Keratinocyte (primary cell): ENCODE measurements around the gene ATP8A2. TPM values are rescaled to one million over a fixed set of nuclear protein-coding genes. Genes with fewer than 3 reads are reported as not detected.

Source experiments
- DNase-seq: peaks from one replicate; pipeline ENCODE4 v3.0.0-alpha.2; 2011; ENCODE audit warnings: low read depth, missing footprints, low spot score
- FAIRE-seq: peaks from 2 replicates; lab custom pipeline; 2011; peaks lifted over from hg19 to GRCh38; lab: Jason Lieb, UNC
- H2AFZ ChIP-seq: 2 replicates; pipeline ENCODE4 v1.6.0; 2012; ENCODE audit warnings: low read length, control low read depth, inconsistent platforms; ENCODE audit not compliant: control insufficient read depth
- H3K27ac ChIP-seq: 2 replicates; pipeline ENCODE4 v1.5.1; 2011; ENCODE audit warnings: low read length; ENCODE audit not compliant: control insufficient read depth, insufficient read depth
- H3K27me3 ChIP-seq: 3 replicates; pipeline ENCODE4 v1.6.0; 2011; ENCODE audit warnings: low read length; ENCODE audit not compliant: control insufficient read depth, insufficient read depth; ENCODE audit errors: extremely low read depth
- H3K36me3 ChIP-seq, 2 experiments: 2 replicates in 1 of 2; 3 replicates in 1 of 2; pipeline ENCODE4 v1.5.1; 2011; ENCODE audit warnings: low read length in 2 of 2, mild to moderate bottlenecking in 1 of 2; ENCODE audit not compliant: control insufficient read depth in 2 of 2, insufficient read depth in 2 of 2; ENCODE audit errors: extremely low read depth in 1 of 2
- H3K4me1 ChIP-seq: 3 replicates; pipeline ENCODE4 v1.5.1; 2011; ENCODE audit warnings: low read length; ENCODE audit not compliant: control insufficient read depth, insufficient read depth; ENCODE audit errors: extremely low read depth
- H3K4me2 ChIP-seq: 3 replicates; pipeline ENCODE4 v1.6.0; 2011; ENCODE audit warnings: low read depth, low read length; ENCODE audit not compliant: control insufficient read depth, insufficient read depth; ENCODE audit errors: extremely low read depth
- H3K4me3 ChIP-seq, 3 experiments: fragments of 200-600 bp in 1 of 3; sonication (generic) in 1 of 3; 2 replicates in 2 of 3; 3 replicates in 1 of 3; pipeline ENCODE4 v1.5.1; 2011 to 2016; ENCODE audit warnings: low read length in 3 of 3, mild to moderate bottlenecking in 3 of 3, control low read depth in 2 of 3, inconsistent platforms in 1 of 3, low read depth in 1 of 3, mixed read lengths in 1 of 3, mixed run types in 1 of 3, moderate library complexity in 1 of 3; ENCODE audit not compliant: control insufficient read depth in 2 of 3, insufficient read depth in 2 of 3; ENCODE audit errors: extremely low read depth in 1 of 3
- H3K79me2 ChIP-seq: 2 replicates; pipeline ENCODE4 v1.6.0; 2012; ENCODE audit warnings: low read length; ENCODE audit not compliant: control insufficient read depth, insufficient read depth
- H3K9ac ChIP-seq: 3 replicates; pipeline ENCODE4 v1.6.0; 2011; ENCODE audit warnings: low read length; ENCODE audit not compliant: control insufficient read depth, insufficient read depth; ENCODE audit errors: extremely low read depth
- H3K9me1 ChIP-seq: 3 replicates; pipeline ENCODE4 v1.6.0; 2011; ENCODE audit warnings: low read length; ENCODE audit not compliant: control insufficient read depth, insufficient read depth; ENCODE audit errors: extremely low read depth
- H3K9me3 ChIP-seq: 2 replicates; pipeline ENCODE4 v1.5.1; 2012; ENCODE audit warnings: low read depth, low read length; ENCODE audit not compliant: control insufficient read depth
- H4K20me1 ChIP-seq: 3 replicates; pipeline ENCODE4 v1.6.0; 2011; ENCODE audit warnings: low read length; ENCODE audit not compliant: control insufficient read depth, insufficient read depth; ENCODE audit errors: extremely low read depth
- EZH2 ChIP-seq: IDR thresholded peaks from one replicate; pipeline ENCODE4 v1.6.1; 2012; ENCODE audit warnings: inconsistent platforms, mild to moderate bottlenecking, low read length, moderate library complexity
- dilution Hi-C: fragments of 300-500 bp; cut with MboI; formaldehyde crosslinking; loops from one replicate; pipeline ENCODE4 v1.7.0; 2020; ENCODE audit warnings: low sequenced_read_pairs; ENCODE audit not compliant: extremely low pct_ligation_motif_present
- polyA plus RNA-seq, 5 experiments: library from polyadenylated mRNA; depleted of rRNA in 3 of 5; stranded (reverse) in 3 of 5; stranded (forward) in 1 of 5; unstranded in 1 of 5; fragments of >200 nt; gene quantifications; 1 replicate in 1 of 5; 2 replicates in 3 of 5; 3 replicates in 1 of 5; pipeline versions ENCODE4 v1.2.1 to v1.2.3, GENCODE V29; 2011 to 2012; ENCODE audit warnings: missing spikeins in 2 of 5, low read depth in 1 of 5, low replicate concordance in 1 of 5
- TF ChIP-seq, protein P1 (sequence below), 3 experiments: IDR thresholded peaks in 1 of 3; conservative IDR thresholded peaks in 1 of 3; optimal IDR thresholded peaks in 1 of 3; 2 replicates in 2 of 3; 3 replicates in 1 of 3; pipeline versions ENCODE3 to v1.5.1; 2011; ENCODE audit warnings: low read length in 3 of 3, mild to moderate bottlenecking in 3 of 3, moderate library complexity in 2 of 3, control low read depth in 1 of 3, inconsistent platforms in 1 of 3; ENCODE audit not compliant: insufficient read depth in 2 of 3; ENCODE audit errors: extremely low read depth in 1 of 3

ATP8A2 gene
- polyA plus RNA-seq, 1 donor (not counting 4 experiments of a cell fraction or from before 2014, with no cell fraction given) = 0.16 TPM

DNA sequence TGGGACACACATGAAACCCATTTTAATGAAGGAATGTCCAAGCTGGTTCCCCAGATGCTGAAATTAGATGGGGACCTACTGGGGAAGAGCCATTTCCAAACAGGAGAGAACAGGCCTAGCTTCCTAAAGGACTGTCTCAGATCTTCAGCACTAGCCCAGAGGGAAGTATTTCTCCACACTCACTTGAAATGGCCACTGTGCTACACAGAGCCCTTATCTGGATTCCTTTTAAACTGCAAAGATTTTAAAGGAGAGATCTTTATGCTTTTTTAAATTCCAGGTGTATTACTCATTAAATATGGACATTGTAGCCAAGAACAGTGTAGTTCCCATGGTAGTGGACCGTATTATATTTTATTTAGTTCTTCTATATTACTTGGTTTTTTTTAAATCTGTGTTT, 424.7 kb downstream of the ATP8A2 start:
- FAIRE-seq (no peak), DNase-seq (no peak)
- Histone ChIP-seq H3K79me2 (no peaks in the 10 kb centered on the region), H3K27me3 (peaks cover 23% of the 10 kb centered on the region), H3K9me3 (no peaks in the 10 kb centered on the region), H3K4me3 (no peak overlapping the region), H3K36me3 (no peaks in the 10 kb centered on the region), H3K27ac (no peak overlapping the region), H2AFZ (no peak overlapping the region), H4K20me1 (no peaks in the 10 kb centered on the region), H3K4me1 (no peaks in the 10 kb centered on the region), H3K9me1 (no peaks in the 10 kb centered on the region), H3K9ac (no peak overlapping the region), H3K4me2 (no peak overlapping the region)
- dilution Hi-C loops = no loop called here
- TF ChIP-seq, protein P1, sequence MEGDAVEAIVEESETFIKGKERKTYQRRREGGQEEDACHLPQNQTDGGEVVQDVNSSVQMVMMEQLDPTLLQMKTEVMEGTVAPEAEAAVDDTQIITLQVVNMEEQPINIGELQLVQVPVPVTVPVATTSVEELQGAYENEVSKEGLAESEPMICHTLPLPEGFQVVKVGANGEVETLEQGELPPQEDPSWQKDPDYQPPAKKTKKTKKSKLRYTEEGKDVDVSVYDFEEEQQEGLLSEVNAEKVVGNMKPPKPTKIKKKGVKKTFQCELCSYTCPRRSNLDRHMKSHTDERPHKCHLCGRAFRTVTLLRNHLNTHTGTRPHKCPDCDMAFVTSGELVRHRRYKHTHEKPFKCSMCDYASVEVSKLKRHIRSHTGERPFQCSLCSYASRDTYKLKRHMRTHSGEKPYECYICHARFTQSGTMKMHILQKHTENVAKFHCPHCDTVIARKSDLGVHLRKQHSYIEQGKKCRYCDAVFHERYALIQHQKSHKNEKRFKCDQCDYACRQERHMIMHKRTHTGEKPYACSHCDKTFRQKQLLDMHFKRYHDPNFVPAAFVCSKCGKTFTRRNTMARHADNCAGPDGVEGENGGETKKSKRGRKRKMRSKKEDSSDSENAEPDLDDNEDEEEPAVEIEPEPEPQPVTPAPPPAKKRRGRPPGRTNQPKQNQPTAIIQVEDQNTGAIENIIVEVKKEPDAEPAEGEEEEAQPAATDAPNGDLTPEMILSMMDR (optimal IDR thresholded peaks at IDR 0.05 in 1 of 3, IDR thresholded peaks at IDR 0.05 in 1 of 3, conservative IDR thresholded peaks at IDR 0.05 in 1 of 3; ENCODE audit: extremely low read depth in 1 of 3, insufficient read depth in 2 of 3, low read length in 3 of 3) = no peak
- TF ChIP-seq EZH2 = no peak

DNA sequence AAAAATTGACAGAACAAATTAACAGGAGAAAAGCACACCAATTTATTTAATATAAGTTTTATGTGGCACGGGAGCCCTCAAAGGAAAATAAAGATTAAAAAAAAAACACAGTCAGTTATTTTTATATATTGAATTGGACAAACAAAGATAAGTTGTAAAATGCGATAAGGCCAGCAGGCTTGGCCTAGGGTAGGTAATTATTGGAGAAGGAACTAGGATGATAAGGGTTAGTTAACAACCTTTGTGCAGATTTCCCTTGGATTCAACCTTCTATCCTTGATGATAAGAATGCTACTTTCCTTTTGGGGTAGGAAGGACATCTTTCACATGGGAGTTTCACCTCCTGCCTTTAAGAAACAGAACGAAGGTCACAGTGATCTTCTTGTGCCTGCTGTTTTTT, 427.2 kb downstream of the ATP8A2 start:
- no peak overlapping the region for H3K27ac ChIP-seq
- FAIRE-seq (no peak), DNase-seq (no peak)
- no peak overlapping the region for H2AFZ ChIP-seq
- H4K20me1 ChIP-seq = no peaks in the 10 kb centered on the region
- H3K79me2 ChIP-seq = no peaks in the 10 kb centered on the region
- H3K9ac ChIP-seq = no peak overlapping the region
- no peaks in the 10 kb centered on the region for H3K9me3 ChIP-seq
- no peak overlapping the region for H3K4me2 ChIP-seq
- H3K9me1 ChIP-seq = no peaks in the 10 kb centered on the region
- H3K4me1 ChIP-seq = no peaks in the 10 kb centered on the region
- H3K36me3 ChIP-seq = no peaks in the 10 kb centered on the region
- dilution Hi-C loops = no loop called here
- no peak overlapping the region for H3K4me3 ChIP-seq
- TF ChIP-seq, protein P1 (optimal IDR thresholded peaks at IDR 0.05 in 1 of 3, IDR thresholded peaks at IDR 0.05 in 1 of 3, conservative IDR thresholded peaks at IDR 0.05 in 1 of 3; ENCODE audit: extremely low read depth in 1 of 3, insufficient read depth in 2 of 3, low read length in 3 of 3) = no peak
- TF ChIP-seq EZH2 = no peak
- H3K27me3 ChIP-seq = peaks cover 35% of the 10 kb centered on the region
